Heart left ventricle (tissue), 13 donors: ENCODE results near the gene TRIM71.

Source experiments
- CTCF ChIP-seq, 12 donors: fragments of 200-600 bp; sonication (generic) in 4 of 12; IDR thresholded peaks; one replicate each; pipeline versions ENCODE4 v1.5.0 to v1.8.0; 2018 to 2022; ENCODE audit warnings: antibody characterized with exemption in 12 of 12, mild to moderate bottlenecking in 5 of 12
- POLR2A ChIP-seq, 2 donors: fragments of 450-650 bp; IDR thresholded peaks; one replicate each; pipeline ENCODE4 v1.6.1; 2017; ENCODE audit warnings: antibody characterized with exemption in 2 of 2, mild to moderate bottlenecking in 2 of 2, moderate library complexity in 2 of 2
- donor health status: ischemic (EF 13 %, LVEDD 7.1; RV severe dilation, severe dysfunction).
- donor health status: DM: no; HTN: yes; CAD: no.
- donor health status: DM: no; HTN: no; CAD: no.
- donor health status: ischemic (EF 25% LVEDD 6.9; RV normal size, moderate dysfunction).
- donor health status: ischemic (EF 25% LVEDD 5.7; RV mildly dilated, moderate dysfunction).
- donor health status: ischemic (EF 35%, LVEDD 5.7; RV mildly dilated, moderate dysfunction).
- donor health status: nonischemic (EF 11% LVEDD 7.7; RV severe dilation, severe dysfunction).
- donor health status: DM: yes; HTN: yes; CAD: no.
- donor health status: PGD.
- donor health status: ischemic (EF 29% LVEDD 5.4; RV normal size, mild dysfunction).
- donor health status: nonischemic (EF 23%, LVEDD 6.1; RV moderate dilation, normal function).

DNA sequence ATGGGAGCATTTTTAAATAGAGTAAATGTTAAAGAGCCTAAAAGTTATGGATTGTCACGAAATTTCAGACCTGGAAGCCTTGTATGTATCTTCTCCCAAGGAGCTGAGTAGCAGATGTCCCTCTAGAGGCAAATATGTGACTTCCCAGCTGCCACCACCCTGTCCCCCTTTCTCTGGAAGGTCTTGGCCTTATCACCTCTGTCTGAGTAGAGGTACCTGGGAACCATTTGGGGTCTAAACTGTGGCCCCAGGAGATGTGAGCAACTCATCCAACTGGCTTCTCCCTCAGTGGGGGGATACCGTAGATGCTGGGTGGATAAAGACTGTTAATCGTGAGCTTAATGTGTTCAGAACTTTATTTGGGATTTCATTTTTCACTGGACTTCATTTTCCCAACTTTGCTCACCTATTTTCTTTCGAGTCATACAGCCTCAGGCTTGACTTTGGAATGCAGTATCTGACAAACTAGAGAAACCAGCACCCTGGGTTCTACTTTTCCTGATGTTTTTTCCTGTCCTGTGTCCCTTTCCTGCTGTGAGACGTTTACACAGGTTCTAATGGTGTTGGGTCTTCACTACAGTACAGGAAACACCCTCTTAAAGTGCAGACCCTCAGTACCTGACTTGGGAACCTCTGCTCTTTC is 80.3 kb downstream of the TRIM71 start:
- no peak for TF ChIP-seq CTCF (IDR thresholded peaks at IDR 0.05)
- TF ChIP-seq POLR2A (IDR thresholded peaks at IDR 0.05), result no peak
